ENCODE results near the gene ARHGAP26.
A peak's percentile ranks its signal among the peaks of the same experiment; 100 is the strongest.

ARHGAP26 gene

GRCh38 chr5:142769793-142770649 is at the start of gene ARHGAP26:
TSS of gene ARHGAP26 (plus strand) at chr5:142770377. CDS start at chr5:142770762, 385 bp downstream.
- DNase-seq, result peak; percentile 93 to 99 (median 98)
- intact Hi-C loops (cut with DNase I), result loop anchor here (10.0 kb wide), 2 partner anchors 55 to 95 kb away; no protein-coding TSS in a partner anchor

GRCh38 chr5:142720641-142721271 is 49.4 kb upstream of the ARHGAP26 start:
- peak in 1 of 42 donors; percentile 31 for DNase-seq
- intact Hi-C loops (cut with DNase I), result no loop called here

GRCh38 chr5:142722146-142722545 is 48.0 kb upstream of the ARHGAP26 start:
- no peak for DNase-seq
- intact Hi-C loops (cut with DNase I), result no loop called here

- intact Hi-C loops (cut with DNase I), result no loop called here
- DNase-seq, result peak in 5 of 42 donors; percentile 11 to 53 (median 26)
These were observed 47.3 kb upstream of the ARHGAP26 start for GRCh38 chr5:142722896-142723295.

- no peak for DNase-seq
- intact Hi-C loops (cut with DNase I), result no loop called here
These were observed 45.4 kb upstream of the ARHGAP26 start for GRCh38 chr5:142724821-142725220.

- intact Hi-C loops (cut with DNase I), result no loop called here
- no peak for DNase-seq
These were observed 44.7 kb upstream of the ARHGAP26 start for GRCh38 chr5:142725231-142726187.

GRCh38 chr5:142726188-142726731 is 43.9 kb upstream of the ARHGAP26 start:
- intact Hi-C loops (cut with DNase I), result no loop called here
- DNase-seq, result no peak

GRCh38 chr5:142727735-142728047 is 42.5 kb upstream of the ARHGAP26 start:
- intact Hi-C loops (cut with DNase I), result no loop called here

GRCh38 chr5:142735323-142736246 is 34.6 kb upstream of the ARHGAP26 start:
- DNase-seq, result peak in 1 of 42 donors; percentile 42
- intact Hi-C loops (cut with DNase I), result no loop called here

More at GRCh38 chr5:142727735-142728047, 42.5 kb upstream of the ARHGAP26 start:
- DNase-seq, result no peak

- DNase-seq, result no peak
- intact Hi-C loops (cut with DNase I), result no loop called here
These were observed 33.9 kb upstream of the ARHGAP26 start for GRCh38 chr5:142736247-142736632.

GRCh38 chr5:142737179-142737578 is 33.0 kb upstream of the ARHGAP26 start:
- DNase-seq, result no peak
- intact Hi-C loops (cut with DNase I), result no loop called here

GRCh38 chr5:142740474-142741242 is 29.5 kb upstream of the ARHGAP26 start:
- intact Hi-C loops (cut with DNase I), result no loop called here
- DNase-seq, result no peak

- DNase-seq, result no peak
These were observed 26.4 kb upstream of the ARHGAP26 start for GRCh38 chr5:142743592-142744441.

GRCh38 chr5:142745268-142745667 is 24.9 kb upstream of the ARHGAP26 start:
- no peak for DNase-seq
- intact Hi-C loops (cut with DNase I), result no loop called here

More at GRCh38 chr5:142743592-142744441, 26.4 kb upstream of the ARHGAP26 start:
- intact Hi-C loops (cut with DNase I), result no loop called here

- no peak for DNase-seq
- intact Hi-C loops (cut with DNase I), result no loop called here
These were observed 23.4 kb upstream of the ARHGAP26 start for GRCh38 chr5:142746532-142747433.

All from head of caudate nucleus (tissue), 42 donors.